Sigmoid colon (tissue), 7 donors: ENCODE measurements around the gene ADCY5. TPM values are rescaled to one million over a fixed set of nuclear protein-coding genes. Genes with fewer than 3 reads are reported as not detected.

Experiments
- DNase-seq: peaks from one replicate; pipeline ENCODE4 v3.0.0-alpha.2; 2019
- H3K27ac ChIP-seq, 4 donors: fragments of 200-600 bp; sonication (generic); one replicate each; pipeline ENCODE4 v1.5.1; 2016 to 2019; ENCODE audit warnings: mild to moderate bottlenecking in 1 of 4
- H3K27me3 ChIP-seq, 3 donors: fragments of 200-600 bp; sonication (generic); one replicate each; pipeline ENCODE4 v1.5.1; 2019; ENCODE audit warnings: mild to moderate bottlenecking in 1 of 3
- H3K36me3 ChIP-seq, 4 donors: fragments of 200-600 bp; sonication (generic); one replicate each; pipeline ENCODE4 v1.5.1; 2016 to 2019
- H3K4me1 ChIP-seq, 4 donors: fragments of 200-600 bp; sonication (generic); one replicate each; pipeline ENCODE4 v1.5.1; 2017 to 2019
- H3K4me3 ChIP-seq, 4 donors: fragments of 200-600 bp; sonication (generic); one replicate each; pipeline ENCODE4 v1.5.1; 2017 to 2019; ENCODE audit warnings: mild to moderate bottlenecking in 2 of 4, moderate library complexity in 1 of 4
- H3K9me3 ChIP-seq, 4 donors: fragments of 200-600 bp in 3 of 4; sonication (generic) in 3 of 4; one replicate each; pipeline versions ENCODE4 v1.5.1 to v1.6.1; 2013 to 2019
- CTCF ChIP-seq, 4 experiments: fragments of 450-650 bp in 3 of 4; fragments of 200-600 bp in 1 of 4; IDR thresholded peaks; one replicate each; pipeline ENCODE4 v1.5.1; 2016 to 2019; ENCODE audit warnings: antibody characterized with exemption in 4 of 4, mild to moderate bottlenecking in 3 of 4, moderate library complexity in 2 of 4
- EP300 ChIP-seq, 4 donors: sonication (generic); formaldehyde crosslinking; IDR thresholded peaks; one replicate each; pipeline ENCODE4 v1.6.1; 2017; ENCODE audit warnings: antibody characterized with exemption in 4 of 4
- POLR2A ChIP-seq, 2 donors: fragments of 450-650 bp; IDR thresholded peaks; one replicate each; pipeline ENCODE4 v1.6.1; 2016; ENCODE audit warnings: antibody characterized with exemption in 2 of 2, mild to moderate bottlenecking in 2 of 2, moderate library complexity in 2 of 2
- POLR2AphosphoS5 ChIP-seq, 4 donors: sonication (generic); formaldehyde crosslinking; IDR thresholded peaks; one replicate each; pipeline ENCODE4 v1.6.1; 2017; ENCODE audit warnings: antibody characterized with exemption in 4 of 4
- WGBS, 2 donors: extraction: QIAGEN DNeasy Blood & Tissue Kit; methylation state at CpG; one replicate each; pipeline ENCODE4 v1.1.7; 2013; 5-methylcytosine and 5-hydroxymethylcytosine counted together
- intact Hi-C: fragments of 100-400 bp; cut with DNase I; formaldehyde crosslinking; loops from one replicate; pipeline ENCODE4 v1.15.1; 2023
- polyA plus RNA-seq, 3 donors: library from polyadenylated mRNA; stranded (reverse); fragments of 200-250 nt; gene quantifications; one replicate each; pipeline ENCODE4 v1.2.3, GENCODE V29; 2013
- total RNA-seq, 4 donors: library from RNA; depleted of rRNA; stranded (reverse); fragments of >200 nt; gene quantifications; one replicate each; pipeline ENCODE4 v1.1.0, GENCODE V29; 2016
- donor health status: healthy with polysubstance abuse.
- donor health status: Bipolar disorder and iron deficiency.
- donor health status: healthy.

The ADCY5 gene
- total and polyA plus RNA-seq, 7 donors: 1.4 to 84.4 (median 39.5) TPM

DNA sequence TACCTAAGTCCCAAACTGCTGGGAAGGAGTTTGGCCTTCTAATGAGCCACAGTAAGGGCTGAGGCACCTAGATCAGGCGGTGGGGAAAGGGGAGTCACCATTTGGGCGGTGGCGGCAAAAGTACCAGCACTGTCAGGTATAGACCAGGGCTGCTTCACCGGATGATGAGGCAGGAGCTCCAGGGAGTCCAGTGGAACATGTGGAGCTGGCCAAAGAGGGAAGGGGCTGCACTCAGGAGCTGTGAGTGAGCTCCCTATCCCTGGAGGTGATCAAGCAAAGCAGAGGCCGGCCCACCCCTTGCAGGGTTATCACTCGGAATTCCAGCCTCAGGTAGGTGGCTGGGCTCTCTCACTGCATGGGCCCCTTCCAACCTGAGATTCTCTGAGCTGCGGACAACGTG is 138.7 kb downstream of the ADCY5 start:
- intact Hi-C loops: no loop called here
- Histone ChIP-seq H3K4me3 (no peak overlapping the region), H3K9me3 (no peaks in the 10 kb centered on the region), H3K27ac (no peak overlapping the region), H3K36me3 (peaks cover 0 to 70% (median 15%) of the 10 kb centered on the region in 4 donors), H3K4me1 (peaks cover 0 to 17% (median 16%) of the 10 kb centered on the region in 4 donors), H3K27me3 (no peaks in the 10 kb centered on the region)
- no peak for DNase-seq
- no peak for TF ChIP-seq CTCF (IDR thresholded peaks at IDR 0.05)
- TF ChIP-seq POLR2A (IDR thresholded peaks at IDR 0.05): no peak
- TF ChIP-seq POLR2AphosphoS5 (IDR thresholded peaks at IDR 0.05): no peak
- no peak for TF ChIP-seq EP300 (IDR thresholded peaks at IDR 0.05)
- 93 to 96% methylated on average over 8 of the region's 8 CpGs for WGBS, 2 donors

DNA sequence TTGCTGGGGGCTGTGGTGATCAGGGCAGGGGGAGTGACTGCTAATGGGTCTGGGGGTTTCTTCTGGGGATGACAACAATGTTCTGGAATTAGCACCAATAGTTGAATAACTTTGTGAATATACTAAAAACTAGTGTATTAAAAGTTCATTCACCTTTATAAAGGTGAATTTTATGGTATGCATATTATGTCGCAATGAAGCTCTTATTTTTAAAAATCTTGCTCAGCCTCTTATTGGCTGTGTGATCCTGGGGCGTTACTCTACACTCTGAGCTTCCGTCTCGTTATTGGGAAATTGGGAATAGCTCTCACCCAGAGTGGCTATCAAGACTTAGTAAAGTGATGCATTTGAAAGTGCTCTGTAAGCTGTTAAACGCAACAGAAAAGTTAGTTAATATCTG is 141.8 kb downstream of the ADCY5 start:
- Histone ChIP-seq H3K4me3 (no peak overlapping the region), H3K27ac (no peak overlapping the region), H3K4me1 (peaks cover 0 to 3% (median under 1%) of the 10 kb centered on the region in 4 donors), H3K36me3 (peaks cover 23 to 80% (median 36%) of the 10 kb centered on the region in 4 donors), H3K9me3 (no peaks in the 10 kb centered on the region), H3K27me3 (no peaks in the 10 kb centered on the region)
- intact Hi-C loops: no loop called here
- TF ChIP-seq CTCF (IDR thresholded peaks at IDR 0.05) (no peak), POLR2A (IDR thresholded peaks at IDR 0.05) (no peak), POLR2AphosphoS5 (IDR thresholded peaks at IDR 0.05) (no peak), EP300 (IDR thresholded peaks at IDR 0.05) (no peak)
- DNase-seq: no peak
- WGBS, 2 donors: 87 to 92% methylated on average over 5 of the region's 5 CpGs

- H3K27me3 ChIP-seq: no peaks in the 10 kb centered on the region
- no peak overlapping the region for H3K27ac ChIP-seq
- DNase-seq: no peak
- intact Hi-C loops: no loop called here
- H3K36me3 ChIP-seq: peaks cover 31 to 83% (median 51%) of the 10 kb centered on the region in 4 donors
- TF ChIP-seq POLR2A (IDR thresholded peaks at IDR 0.05) (no peak), CTCF (IDR thresholded peaks at IDR 0.05) (no peak), POLR2AphosphoS5 (IDR thresholded peaks at IDR 0.05) (no peak), EP300 (IDR thresholded peaks at IDR 0.05) (no peak)
- no peaks in the 10 kb centered on the region for H3K9me3 ChIP-seq
- no peak overlapping the region for H3K4me3 ChIP-seq
- H3K4me1 ChIP-seq: no peaks in the 10 kb centered on the region
- WGBS, 2 donors: 86 to 87% methylated on average over 2 of the region's 2 CpGs
Measured at GRCh38 chr3:123305192-123305591, 143.7 kb downstream of the ADCY5 start.

GRCh38 chr3:123303976-123304560 is 144.8 kb downstream of the ADCY5 start:
- Histone ChIP-seq H3K4me1 (no peaks in the 10 kb centered on the region), H3K4me3 (no peak overlapping the region), H3K27ac (no peak overlapping the region), H3K9me3 (no peaks in the 10 kb centered on the region), H3K27me3 (no peaks in the 10 kb centered on the region), H3K36me3 (peaks cover 41 to 84% (median 57%) of the 10 kb centered on the region in 4 donors)
- intact Hi-C loops: no loop called here
- WGBS, 2 donors: 91 to 92% methylated on average over 15 of the region's 15 CpGs
- TF ChIP-seq POLR2A (IDR thresholded peaks at IDR 0.05) (no peak), POLR2AphosphoS5 (IDR thresholded peaks at IDR 0.05) (no peak), EP300 (IDR thresholded peaks at IDR 0.05) (no peak), CTCF (IDR thresholded peaks at IDR 0.05) (no peak)
- no peak for DNase-seq

GRCh38 chr3:123302961-123303360 is 145.9 kb downstream of the ADCY5 start:
- H3K36me3 ChIP-seq: peaks cover 41 to 91% (median 55%) of the 10 kb centered on the region in 4 donors

More at GRCh38 chr3:123302961-123303360, 145.9 kb downstream of the ADCY5 start:
- Histone ChIP-seq H3K27ac (no peak overlapping the region), H3K4me3 (no peak overlapping the region), H3K9me3 (no peaks in the 10 kb centered on the region), H3K4me1 (no peaks in the 10 kb centered on the region), H3K27me3 (no peaks in the 10 kb centered on the region)
- WGBS, 2 donors: 84 to 87% methylated on average over 14 of the region's 14 CpGs
- intact Hi-C loops: no loop called here
- no peak for TF ChIP-seq CTCF (IDR thresholded peaks at IDR 0.05)
- TF ChIP-seq EP300 (IDR thresholded peaks at IDR 0.05): no peak
- no peak for TF ChIP-seq POLR2A (IDR thresholded peaks at IDR 0.05)
- no peak for TF ChIP-seq POLR2AphosphoS5 (IDR thresholded peaks at IDR 0.05)
- no peak for DNase-seq
